GM19467 (cell line): ENCODE data around the gene RLN1.
"Not testable (repeated sequence)": the region's sequence is repeated elsewhere in the genome, so short reads cannot be mapped to it uniquely, and the experiment has no call there.

Experiments used
- ATAC-seq: cut with Tn5 transposase; IDR thresholded peaks from one replicate; pipeline ENCODE4 v1.9.1; 2021; ENCODE audit warnings: mild to moderate bottlenecking, moderate library complexity; ENCODE audit not compliant: unreplicated experiment

Gene RLN1

DNA sequence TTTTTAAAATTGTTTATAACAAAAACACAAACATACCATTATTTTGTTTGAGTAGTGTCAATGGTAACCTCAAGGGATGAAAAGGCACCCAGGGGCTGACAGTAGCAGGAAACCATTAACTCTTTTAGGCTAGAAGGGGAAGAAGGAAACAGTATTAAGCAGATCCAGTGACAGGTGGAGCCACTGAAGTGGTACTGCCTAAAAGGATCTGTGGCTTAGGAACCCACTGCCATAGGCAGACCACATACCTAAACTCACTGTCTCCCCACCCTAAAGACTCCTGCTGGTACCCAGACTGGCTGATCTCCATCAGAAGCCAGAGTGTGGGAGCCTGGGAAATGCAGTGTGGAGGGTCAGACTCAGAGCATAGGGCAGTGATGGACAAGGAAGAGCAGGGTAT lies 13.5 kb downstream of the RLN1 start:
- no peak for ATAC-seq

DNA sequence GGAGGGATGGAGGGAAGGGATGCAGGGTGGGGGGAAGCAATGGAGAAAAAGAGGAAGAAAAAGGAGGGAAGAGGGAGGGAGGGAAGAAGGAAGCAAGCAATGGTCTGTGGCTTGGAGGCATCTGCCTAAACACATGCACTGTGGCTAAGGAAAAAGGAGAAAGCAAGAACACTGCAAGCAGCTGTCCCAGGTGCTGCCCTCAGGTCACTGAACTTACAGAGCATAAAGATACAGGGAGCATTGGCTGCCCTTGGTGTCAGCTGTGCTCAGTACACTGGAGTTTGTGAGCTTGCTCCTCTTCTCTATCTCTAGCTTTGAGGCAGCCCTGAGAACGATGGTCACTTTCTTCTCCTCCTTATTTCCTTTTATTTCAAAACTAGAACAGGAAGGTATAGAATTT lies 18.1 kb downstream of the RLN1 start:
- ATAC-seq = not testable (repeated sequence)

DNA sequence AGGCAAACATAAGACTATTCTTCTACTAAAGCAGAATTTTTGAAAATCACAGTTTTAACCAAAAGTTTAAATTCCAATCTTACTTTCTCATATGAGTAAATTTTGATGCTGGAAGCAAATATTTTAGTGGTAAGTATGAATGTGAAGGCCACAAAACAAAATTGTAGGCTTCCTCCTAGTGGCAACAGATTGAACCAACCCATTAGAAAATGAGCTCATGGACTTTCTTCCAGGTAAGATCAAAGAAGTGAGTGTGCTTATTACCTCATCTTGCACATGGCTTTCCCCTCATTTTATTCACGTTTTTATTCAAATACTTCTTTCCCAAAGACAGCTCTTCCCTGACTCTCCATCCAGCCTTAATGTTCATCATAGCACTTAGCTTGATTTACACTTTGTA lies 18.6 kb downstream of the RLN1 start:
- no peak for ATAC-seq

DNA sequence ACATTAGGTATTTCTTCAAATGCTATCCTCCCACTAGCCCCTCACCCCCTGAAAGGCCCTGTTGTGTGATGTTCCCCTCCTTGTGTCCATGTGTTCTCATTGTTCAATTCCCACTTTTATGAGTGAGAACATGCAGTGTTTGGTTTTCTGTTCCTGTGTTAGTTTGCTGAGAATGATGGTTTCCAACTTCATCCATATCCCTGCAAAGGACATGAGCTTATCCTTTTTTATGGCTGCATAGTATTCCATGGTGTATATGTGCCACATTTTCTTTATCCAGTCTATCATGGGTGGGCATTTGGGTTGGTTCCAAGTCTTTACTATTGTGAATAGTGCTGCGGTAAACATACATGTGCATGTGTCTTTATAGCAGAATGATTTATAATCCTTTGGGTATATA lies 23.3 kb downstream of the RLN1 start:
- not testable (repeated sequence) for ATAC-seq

DNA sequence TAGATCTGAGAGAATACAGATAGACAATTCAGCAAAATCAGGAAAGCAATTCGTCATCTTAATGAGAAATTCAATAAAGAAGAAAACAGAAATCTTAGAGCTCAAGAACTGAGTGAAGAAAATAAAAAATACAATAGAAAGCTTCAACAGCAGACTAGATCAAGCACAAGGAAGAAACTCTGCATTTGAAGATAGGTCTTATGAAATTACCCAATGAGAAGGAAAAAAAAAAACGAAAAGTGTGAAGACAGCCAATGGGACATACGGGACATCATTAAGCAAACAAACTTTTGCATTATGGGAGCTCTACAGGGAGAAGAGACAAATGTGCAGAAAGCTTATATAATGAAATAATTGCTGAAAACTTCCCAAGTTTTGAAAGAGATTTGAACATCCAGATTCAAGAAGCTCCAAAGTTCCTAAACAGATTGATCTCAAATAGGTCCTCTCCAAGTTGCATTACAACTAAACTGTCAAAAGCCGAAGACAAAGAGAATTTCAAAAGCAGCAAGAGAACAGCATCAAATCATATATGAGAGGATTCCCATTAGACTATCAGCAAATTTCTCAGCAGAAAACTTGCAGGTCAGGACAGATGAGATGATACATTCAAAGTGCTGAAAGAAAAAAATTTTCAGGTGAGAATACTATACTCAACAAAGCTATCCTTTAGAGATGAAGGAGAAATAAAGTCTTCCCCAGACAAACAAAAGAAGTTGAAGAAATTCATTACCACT lies 24.3 kb downstream of the RLN1 start:
- no peak for ATAC-seq

DNA sequence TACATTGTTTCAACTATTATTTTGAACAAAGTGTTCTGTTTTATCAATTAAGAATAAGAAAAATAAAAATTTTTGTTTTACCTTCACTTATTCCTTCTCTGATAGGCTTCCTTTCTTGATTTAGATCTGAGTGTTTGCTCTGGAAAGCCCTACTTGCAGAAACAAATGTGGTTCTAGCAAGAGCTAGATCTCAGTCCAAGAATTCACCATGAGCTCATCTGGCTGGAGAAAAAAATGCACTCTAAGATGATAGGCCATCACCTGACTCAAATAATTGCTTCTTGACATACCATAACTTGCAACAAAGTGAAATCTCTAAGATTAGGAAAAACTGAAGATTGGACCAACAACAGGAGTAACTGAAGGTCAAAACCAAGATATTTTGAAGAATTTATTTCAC lies 28.8 kb downstream of the RLN1 start:
- no peak for ATAC-seq

DNA sequence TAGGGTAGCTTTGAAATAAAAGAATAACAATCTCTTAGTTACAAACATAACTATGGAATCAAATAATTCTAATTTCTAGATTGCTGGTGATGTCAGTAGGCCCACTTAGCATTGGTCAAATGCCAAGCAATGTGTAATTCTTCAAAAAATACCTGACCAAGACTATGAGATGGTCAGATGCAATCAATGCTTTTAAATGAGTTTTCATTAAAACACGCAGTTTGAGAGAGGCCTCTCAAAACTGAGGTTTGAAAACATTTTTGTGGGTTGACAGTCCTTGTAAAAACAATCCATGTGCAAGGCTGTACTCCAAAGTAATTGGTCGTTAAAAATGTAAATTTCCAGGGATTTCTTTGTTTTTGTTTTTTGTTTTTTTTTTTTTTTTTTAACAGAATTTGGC lies 33.9 kb downstream of the RLN1 start:
- ATAC-seq = no peak

DNA sequence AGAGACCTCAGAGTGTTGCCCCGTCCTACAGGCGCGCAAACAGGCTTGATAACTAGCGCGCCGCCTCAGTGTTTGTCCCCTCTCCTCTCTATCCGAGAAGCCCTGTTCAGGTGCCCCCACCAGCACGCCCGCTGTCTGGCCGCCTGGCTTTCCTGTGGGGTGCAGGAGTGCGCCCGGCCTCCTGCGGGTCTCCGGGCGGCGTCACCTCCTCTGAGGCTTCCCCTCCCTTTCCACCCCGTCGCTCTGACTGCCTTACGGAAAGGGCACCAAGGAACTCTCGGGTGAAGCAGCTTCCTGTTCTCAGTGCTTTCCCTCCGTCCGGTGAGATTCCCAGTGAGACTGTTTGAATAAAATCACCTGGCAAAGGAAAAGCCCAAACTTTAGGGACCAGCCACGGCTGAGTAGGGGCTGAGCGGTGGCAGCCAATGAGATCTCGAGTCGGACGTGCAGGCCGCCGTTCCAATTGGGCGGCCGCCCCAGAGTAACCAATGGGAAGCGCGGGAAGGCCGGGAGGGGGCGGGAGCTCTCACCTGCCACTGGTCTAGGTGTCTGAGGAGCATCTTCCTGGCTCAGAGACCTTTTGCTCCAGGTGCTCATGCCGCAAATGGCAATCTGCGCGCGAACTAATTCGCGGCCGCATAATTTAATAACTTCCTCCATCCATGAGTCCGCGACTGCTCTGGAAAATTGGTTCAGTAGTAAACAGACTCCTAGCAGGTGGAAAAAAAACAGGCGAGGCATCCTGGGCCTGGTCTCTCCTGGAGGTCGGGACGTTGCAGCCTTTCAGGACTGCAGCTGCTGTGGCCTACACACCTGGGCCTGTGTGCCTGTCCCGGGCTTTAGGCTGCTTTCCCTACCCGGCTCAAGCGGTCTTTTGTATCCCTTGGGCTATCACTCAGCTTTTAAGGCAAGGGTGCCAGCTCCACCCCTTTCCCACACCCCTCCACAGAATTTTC lies 35.6 kb downstream of the RLN1 start, which contains the start of gene RLN2:
Gene RLN2, minus strand, starts transcription at position 877 of the 956 bp plus-strand sequence. Its CDS starts 136 bp downstream, at position 741.
- ATAC-seq = peak; percentile 100

DNA sequence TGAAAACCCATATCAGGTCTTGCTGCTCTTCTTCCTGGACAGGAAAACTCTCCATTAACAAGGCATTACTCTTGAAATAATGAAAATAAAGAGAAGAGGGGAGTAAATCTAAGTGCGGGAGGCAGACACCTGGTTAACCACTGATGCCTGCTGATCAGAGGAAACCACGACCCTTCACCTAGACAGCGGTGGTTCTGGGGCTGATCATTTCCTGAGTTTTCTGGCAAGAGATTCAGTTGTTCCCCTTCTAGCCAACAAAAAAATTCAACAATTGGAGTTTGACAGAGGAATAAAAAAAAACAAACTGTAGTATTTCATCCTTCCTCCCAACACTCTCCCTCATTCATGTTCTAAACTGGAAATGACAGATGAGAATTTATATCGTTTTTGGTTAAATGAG lies 38.1 kb downstream of the RLN1 start:
- ATAC-seq = no peak

DNA sequence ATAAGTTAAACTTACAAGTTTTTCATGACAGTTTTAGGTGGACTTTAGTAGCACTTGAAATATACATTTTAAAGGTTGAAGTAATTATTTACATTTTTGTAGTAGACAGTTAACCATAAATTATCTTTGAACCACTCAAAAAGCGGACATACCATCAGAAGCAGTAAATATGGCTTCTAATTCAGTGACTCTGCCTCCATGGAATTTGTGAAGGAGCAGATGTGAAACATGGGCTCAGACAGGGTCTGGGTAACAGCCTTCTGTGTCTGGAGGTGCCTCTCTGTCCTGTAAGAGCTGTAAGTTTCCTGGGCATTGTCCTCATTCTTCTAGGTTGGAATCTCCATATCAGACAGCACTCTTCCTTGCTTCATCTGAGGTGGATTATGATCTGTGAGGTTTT lies 47.5 kb downstream of the RLN1 start:
- no peak for ATAC-seq

DNA sequence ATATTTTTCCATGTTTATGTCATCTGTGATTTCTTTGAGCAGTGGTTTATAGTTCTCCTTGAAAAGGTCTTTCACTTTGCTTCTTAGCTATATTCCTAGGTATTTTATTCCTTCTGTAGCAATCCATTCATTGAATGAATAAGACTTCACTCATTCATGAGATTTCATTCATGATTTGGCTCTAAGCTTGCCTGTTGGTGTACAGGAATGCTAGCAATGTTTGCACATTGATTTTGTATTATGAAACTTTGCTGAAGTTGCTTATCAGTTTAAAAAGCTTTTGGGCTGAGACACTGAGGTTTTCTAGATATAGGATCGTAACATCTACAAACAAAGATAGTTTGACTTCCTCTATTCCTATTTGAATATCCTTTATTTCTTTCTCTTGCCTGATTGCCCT lies 51.1 kb downstream of the RLN1 start:
- no peak for ATAC-seq

DNA sequence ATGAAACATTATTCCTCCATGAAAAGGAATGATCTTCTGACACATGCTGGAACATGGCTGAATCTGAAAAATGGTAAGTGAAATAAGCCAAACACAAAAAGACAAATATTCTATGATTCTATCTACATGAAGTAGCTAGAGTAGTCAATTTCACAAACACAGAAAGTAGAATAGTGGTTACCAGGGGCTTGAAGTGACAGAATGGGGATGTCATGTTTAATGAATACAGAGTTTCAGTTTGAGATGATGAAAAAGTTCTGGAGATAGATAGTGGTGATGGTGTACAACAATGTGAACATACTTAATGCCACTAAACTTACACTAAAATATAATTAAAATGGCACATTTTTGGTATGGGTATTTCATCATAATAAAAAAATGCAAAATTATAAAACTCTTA lies 53.4 kb downstream of the RLN1 start:
- no peak for ATAC-seq
